ENCODE data around the gene SPANXN2.

DNA sequence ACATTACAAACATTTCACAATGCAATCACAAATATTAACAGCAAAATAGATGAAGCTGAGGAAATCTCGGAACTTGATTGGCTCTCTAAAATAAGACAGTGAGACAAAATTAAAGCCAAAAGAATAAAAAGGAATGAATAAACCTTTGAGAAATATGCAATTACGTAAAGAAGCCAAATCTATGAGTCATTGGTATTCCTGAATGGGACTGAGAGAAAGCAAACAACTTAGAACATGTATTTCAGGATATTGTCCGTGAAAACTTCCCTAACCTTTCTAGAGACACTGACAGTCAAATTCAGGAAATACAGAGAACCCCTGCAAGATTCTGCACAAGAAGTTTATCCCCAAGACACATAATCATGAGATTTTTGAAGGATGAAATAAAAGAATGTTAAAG is 48.4 kb upstream of the SPANXN2 start:
- TF ChIP-seq, protein P1, sequence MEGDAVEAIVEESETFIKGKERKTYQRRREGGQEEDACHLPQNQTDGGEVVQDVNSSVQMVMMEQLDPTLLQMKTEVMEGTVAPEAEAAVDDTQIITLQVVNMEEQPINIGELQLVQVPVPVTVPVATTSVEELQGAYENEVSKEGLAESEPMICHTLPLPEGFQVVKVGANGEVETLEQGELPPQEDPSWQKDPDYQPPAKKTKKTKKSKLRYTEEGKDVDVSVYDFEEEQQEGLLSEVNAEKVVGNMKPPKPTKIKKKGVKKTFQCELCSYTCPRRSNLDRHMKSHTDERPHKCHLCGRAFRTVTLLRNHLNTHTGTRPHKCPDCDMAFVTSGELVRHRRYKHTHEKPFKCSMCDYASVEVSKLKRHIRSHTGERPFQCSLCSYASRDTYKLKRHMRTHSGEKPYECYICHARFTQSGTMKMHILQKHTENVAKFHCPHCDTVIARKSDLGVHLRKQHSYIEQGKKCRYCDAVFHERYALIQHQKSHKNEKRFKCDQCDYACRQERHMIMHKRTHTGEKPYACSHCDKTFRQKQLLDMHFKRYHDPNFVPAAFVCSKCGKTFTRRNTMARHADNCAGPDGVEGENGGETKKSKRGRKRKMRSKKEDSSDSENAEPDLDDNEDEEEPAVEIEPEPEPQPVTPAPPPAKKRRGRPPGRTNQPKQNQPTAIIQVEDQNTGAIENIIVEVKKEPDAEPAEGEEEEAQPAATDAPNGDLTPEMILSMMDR (IDR thresholded peaks at IDR 0.05; ENCODE audit: low read depth, low read length, poor library complexity, severe bottlenecking), result no peak
- TF ChIP-seq EZH2phosphoT487 (IDR thresholded peaks at IDR 0.05; ENCODE audit: borderline replicate concordance, low read length), result no peak

Data from DOHH2 (cell line).